Astrocyte of the hippocampus (primary cell): ENCODE data around the gene RBM20.
A peak's percentile ranks its signal among the peaks of the same experiment; 100 is the strongest.

Source experiments
- DNase-seq: peaks from one replicate; pipeline ENCODE4 v3.0.0; 2011; ENCODE audit warnings: low read depth, low spot score

RBM20 gene

DNA sequence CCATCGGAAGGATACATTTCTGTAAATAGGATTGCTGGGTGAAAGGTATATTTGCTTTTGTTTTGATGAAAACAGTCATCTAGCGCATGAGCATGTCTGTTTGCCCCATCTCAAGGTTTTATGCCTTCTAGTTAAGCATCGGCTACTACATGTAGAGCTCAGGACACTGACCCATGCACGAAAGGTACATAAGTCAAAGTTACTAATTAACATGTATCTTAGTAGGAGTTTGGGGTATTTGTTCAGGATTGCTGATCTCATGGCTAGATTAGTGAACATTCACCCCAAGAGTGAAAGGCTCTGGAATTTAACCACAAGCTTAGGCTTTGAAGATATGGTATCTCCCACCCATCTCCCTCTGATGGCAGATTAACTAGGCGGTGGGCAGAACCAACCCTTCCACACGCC, 91.5 kb downstream of the RBM20 start:
- no peak for DNase-seq

DNA sequence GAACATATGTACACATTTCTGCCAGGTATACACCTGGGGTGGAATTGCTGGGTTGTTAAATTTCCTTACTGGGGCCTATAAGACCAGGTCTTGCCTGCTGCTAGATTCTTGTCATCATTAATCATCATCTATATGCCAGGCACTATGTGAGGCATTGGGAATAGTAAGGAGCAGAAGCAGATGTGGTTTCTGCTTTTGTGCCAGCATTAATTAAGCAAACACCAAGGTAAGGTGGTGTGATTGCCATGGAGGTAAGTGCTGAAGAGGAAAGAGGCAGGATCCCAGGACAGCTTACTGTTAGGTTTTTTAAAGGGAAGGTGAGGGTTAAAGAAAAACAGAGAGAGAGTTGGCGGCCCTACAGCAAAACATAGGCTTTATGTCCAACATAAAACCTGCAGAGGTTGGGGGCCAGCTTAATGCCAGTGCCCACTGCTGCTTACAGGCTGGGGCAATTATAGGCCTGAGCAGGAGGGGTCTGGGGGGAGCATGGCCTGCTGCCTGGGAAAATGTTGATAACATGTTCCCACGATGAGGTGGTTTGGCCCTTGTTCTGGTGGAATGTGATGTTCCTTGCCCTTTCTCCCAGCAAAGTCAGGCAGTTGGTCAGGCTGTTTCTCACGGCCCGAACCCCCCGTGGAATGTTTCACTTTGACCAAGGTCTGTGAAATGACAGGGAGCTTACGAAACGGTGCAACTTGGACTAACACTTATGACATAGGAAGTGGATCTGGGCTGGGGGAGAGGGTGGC, 93.9 kb downstream of the RBM20 start:
- peak; percentile 87 for DNase-seq

DNA sequence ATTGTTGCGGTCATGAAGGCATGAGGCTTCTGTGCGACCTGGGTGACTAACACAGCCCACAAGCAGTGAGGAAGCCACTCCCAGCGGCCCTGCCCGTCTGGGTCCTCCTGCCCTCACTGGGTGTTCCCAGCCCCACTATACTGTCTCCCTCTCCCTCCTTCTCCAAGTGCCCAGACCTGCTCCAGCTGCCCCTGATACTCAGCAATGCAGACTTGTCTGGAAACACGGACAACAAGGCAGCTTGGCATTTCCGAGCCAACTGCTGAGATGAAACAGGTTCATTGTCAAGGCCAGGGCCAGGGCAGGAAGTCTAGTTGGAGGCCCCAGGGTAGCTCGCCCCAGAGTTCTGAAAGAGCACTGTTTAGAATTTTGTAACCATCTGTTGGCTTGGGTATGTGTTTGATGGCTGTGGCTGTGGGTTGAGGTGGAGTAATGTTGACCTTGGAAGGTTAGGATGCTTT, 95.7 kb downstream of the RBM20 start:
- DNase-seq, result peak; percentile 45

DNA sequence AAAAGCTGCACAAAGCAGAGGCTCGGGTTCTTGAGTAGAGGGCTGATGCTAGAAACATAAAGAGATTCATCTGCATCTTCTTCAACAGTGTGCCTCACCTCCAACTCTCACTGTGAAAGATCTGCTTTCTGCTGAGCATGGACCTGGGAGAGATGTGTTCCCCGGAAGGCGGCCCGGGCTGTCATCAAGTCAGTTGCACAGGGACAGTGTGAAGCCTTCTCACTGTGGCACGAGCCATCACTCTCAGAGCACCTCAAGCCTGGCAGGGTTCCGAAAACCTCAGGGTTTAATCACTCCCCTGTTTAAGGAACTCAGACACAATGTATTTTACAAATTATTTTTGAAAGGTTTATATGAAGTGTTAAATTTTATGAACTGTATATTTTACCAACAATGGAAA, 98.7 kb downstream of the RBM20 start:
- DNase-seq, result no peak

DNA sequence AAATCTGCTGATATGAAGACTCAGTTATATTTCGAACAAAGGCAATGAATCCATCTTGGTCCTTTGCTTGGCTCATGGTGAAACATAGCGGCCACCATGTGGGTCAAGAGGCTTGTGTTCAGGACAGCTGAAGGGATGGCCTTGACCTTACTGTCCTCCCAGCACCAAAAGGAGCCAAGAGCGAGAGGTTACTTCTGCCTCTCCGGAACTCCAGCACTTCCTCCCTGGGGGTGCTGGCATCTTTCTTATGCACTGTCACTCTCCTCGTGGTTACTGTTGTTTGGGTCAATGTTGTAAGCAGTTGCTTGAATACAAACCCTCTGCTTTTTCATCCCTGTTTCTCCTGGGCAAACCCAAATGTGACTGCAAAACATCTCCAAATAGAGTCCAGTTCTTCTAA, 100.6 kb downstream of the RBM20 start:
- DNase-seq, result no peak

DNA sequence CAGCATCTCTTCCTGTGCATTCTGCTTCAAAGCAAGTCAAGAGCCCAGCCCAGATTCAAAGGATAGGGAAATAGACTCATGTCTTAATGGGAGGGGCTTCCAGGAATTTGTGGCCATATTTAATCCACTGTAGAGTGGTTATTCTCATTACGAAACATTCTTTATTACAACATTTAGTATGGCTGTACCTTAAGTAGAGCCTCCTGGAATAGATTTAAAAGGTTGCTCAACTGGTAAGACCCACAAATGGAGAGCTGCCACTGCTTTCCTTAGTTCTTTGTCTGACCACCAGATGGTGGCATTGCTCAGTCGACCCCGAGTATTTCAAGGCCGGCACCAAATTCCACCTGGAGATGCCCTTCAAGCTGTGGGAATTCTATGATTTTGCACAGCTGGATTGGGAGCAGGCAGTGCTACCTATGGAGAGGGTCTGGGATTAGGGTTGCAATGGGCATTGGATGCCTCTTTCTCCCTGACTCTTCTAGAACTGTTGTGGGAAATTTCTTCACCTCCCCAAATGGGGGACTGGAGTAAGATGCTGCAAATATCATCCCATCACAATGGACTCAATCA, 102.2 kb downstream of the RBM20 start:
- peak; percentile 84 for DNase-seq

DNA sequence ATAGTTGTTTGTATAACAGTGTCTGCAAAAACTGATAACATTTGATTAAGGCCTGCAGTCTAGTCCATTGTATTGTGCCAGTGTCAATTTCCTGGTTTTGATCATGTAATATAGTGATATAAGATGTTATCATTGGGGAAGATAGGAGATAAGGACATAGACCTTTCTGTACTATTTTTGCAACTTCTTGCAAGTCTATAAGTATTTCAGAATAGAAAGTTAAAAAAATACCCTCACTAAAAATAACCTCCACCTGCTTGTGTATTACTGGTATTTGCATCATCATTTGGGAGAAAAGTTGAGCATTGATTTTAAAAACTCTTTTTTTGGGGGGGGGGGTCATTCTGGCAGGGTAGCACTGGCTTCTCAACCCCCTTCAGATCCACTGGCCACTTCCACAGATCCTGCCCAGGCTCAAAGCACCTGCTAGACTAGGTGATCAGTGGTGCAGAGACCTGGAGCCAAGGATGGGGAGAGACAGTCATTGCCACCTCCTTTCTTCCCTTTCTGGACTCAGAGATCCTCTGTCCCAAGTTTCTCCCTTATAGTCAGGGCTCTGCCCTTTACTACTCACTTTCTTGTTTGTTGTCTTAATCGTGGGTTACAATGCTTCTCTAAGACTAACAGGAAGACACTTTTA, 103.0 kb downstream of the RBM20 start:
- DNase-seq, result no peak

DNA sequence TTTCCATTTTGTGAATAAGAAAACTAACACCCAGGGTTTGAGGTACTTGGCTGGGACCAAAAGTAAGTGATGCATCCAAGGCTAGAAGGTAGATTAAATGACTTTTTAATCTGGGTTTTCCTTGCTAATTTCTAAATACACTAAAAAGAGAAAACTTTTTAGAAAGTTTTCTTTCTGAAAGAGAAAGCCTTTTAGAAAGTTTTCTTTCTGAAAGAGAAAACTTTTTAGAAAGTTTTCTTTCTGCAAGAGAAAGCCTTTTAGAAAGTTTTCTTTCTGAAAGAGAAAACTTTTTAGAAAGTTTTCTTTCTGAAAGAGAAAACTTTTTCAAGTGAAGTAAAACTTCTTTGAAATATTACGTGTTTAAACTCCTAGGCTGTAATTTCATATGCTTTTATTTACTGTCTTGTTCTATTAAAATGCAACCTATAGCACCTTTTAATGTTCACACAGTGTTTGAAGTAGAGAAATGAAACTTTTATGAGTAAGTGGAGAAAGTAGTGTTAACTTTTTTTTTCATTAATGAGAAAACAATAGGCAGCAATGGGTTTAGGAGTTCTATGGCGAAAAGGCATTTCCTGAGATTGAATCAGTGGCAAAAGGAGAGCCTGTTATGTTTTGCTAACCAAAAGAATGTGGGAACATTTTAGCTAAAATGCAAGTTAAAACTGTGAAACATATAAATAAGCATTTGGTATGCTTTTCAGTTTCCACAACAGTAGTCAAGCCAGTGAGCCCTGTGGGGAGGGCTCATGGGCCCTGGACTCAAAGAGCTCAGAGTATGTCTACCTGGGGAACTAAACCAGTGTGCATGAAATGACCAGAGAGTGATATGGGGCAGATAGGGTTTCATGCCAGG, 103.7 kb downstream of the RBM20 start:
- DNase-seq, result peak; percentile 63

DNA sequence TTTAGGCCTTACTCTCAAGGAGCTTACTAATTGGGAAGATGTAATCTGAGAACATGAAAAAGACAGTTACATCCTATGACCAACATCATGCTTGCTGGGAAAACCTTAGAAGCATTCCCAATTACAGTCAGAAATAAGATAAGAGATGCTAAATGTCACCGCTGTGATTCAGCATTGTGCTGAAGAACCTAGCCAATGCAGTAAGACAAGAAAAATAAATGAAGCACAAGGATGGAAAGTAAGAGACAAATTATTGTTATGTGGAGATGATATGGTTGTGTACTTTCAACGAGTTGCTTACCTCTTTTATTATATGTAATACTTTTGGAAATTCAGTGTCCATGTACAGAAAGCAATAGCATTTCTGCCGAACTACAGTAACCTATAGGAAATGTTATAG, 104.8 kb downstream of the RBM20 start:
- no peak for DNase-seq

DNA sequence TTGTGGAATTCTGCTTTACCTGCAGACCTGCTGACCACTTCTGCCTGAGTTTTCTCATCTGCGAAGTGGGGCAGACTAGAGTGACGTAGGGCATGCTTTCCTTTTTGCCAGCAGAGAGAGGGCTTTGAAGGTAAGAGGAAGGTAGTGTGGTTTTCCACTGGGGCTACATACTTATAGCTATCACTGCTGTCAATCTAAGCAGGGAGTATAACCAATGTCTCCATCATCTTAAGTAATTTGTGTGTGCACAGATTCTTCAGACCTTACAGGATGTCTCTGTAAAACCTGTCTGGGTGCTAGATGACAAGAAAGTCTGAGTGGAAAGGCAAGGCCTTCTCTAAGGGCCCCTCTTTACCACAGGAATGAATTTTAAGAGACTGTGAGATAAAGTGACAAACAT, 106.8 kb downstream of the RBM20 start:
- no peak for DNase-seq

DNA sequence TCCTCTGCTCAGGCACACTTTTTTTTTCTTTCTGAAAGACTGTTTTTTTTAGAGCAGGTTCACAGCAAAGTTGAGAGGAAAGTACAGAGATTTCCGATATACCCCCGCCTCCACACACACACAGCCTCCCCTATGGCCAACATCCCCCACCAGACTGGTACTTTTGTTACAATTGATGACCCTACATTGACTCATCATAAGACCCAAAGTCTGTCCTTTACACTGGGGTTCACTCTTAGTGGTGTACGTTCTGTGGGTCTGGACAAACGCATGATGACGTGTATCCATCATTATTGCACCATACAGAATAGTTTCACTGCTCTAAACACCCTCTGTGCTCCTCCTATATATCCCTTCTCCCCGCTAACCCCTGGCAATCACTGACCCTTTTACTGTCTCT, 107.7 kb downstream of the RBM20 start:
- DNase-seq, result no peak

DNA sequence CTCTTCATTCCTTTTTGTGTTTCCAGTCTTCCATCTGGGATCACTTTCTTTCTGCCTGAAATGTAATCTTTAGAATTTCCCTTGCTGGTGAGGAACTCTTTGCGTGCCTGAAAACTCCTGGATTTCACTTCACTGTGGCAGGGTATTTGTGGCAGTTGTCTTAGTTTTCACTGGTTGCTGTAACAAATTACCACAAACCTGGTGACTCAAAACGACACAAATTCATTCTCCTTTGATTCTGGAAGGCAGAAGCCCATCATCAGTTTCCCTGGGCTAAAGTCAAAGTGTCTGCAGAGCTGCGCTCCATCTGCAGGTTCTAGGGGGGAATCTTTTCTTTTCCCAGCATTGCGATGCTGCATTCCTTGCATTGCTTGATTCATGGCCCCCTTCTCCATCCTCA, 109.3 kb downstream of the RBM20 start:
- DNase-seq, result no peak

DNA sequence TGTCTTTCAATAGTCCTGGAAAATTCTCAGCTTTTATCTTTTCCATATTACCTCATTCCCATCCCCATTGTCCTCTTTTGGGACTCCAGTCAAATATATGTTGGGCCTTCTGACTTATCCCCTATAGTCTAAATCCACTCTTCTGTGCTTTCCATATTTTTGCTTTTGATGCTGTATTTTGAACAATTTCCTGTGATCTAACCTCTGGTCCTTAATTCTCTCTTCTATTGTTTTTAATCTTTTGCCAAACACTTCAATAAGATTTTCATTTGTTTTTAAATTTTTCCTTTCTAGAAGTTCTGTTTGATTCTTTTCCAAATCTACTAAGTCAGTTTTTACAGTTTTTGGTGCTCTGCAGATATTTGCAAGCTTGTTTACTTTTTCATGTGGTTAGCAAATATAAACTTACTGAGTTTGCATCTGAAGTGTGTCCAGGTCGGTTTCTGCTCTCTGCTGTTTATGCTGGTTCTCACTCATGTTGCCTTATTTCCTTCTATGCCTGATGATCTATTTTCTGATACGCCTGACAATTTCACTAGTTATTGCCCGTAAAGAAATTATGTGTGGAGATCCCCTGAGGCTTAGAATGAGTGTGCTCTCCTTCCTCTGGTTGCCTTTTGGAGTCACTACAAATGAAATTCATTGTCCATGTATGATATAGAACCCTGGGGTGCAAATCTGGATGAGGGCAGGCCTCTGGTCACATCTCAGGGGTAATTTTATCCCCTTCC, 110.4 kb downstream of the RBM20 start:
- no peak for DNase-seq

DNA sequence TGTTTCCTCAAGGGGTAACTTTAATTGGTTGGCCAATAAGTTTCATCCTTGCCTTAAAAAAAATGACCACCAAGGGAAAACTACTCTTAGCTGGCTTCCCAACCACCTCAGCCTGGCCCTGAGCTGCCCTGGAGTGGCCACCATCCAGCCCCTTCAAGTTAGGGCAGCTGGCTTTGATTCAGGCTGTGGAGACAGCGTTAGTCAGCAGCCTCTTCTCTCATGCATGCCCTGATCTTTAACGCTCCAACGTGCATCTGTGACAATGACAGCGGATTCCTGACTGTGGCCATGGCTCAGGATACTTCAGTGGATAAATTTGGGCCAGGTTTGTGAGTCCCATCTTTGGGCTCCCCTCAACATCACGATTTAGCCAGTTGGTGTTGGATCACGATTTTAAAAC, 111.6 kb downstream of the RBM20 start:
- DNase-seq, result no peak

DNA sequence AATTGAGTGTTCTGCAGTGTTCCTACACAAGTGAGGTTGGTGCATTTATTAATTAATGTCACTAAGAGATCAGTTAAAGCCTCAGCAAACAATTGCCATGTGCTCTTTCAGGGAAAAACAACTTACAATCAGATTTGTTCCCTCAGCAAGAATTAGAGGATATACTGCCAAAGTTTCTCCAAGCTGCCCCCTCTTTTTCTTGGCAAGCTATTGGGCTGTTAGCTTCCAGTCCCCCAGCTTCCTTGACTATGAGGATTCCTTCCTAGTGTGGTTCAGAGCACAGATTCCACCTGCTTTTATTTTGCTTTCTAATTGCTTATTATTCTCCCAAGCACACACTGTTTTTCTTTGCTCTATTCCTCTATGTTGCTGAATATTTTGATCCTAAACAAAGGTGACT, 112.7 kb downstream of the RBM20 start:
- peak; percentile 28 for DNase-seq

DNA sequence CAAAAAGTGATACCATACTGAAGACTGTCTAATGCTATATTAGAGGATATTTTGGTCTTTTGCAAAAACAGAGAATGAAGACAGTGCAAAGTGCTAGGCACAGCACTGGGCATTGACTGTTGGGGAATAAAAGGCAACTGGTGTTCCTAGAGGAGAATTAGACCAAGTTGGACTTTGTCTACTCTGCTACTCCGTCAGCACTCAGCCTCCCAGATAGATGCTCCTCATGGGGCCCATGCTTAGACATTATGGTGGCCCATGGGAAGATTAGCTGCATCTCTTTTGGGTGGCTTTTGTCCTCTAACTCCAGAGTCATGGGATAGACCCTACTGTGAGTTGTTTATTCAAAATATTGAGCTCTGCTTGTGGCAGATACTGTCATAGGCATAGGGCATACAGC, 113.5 kb downstream of the RBM20 start:
- DNase-seq, result no peak

DNA sequence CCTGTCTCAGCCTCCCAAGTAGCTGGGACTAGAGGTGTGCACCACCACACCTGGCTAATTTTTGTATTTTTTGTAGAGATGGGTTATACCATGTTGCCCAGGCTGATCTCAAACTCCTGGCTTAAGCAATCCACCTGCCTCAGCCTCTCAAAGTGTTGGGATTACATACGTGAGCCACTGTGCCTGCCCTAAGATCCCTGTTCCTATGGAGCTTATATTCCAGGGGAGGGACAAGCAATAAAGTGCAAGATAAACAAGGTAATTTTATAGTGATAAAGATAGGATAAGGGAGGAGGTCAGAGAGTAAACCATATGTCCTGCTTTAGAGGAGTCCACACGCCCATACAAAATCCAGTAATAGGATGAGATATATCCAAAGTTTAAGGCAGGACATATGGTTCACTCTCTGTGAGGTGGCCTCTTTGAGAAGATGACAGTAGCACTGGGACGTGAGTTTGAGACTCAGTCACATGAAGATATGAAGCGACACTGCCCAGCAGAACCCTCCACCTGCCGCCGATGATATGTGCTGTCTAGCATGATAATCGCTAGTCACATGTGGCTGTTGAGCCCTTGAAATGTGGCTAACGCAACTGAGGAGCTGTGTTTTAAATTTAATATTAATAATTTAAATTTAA, 114.1 kb downstream of the RBM20 start:
- DNase-seq, result no peak

DNA sequence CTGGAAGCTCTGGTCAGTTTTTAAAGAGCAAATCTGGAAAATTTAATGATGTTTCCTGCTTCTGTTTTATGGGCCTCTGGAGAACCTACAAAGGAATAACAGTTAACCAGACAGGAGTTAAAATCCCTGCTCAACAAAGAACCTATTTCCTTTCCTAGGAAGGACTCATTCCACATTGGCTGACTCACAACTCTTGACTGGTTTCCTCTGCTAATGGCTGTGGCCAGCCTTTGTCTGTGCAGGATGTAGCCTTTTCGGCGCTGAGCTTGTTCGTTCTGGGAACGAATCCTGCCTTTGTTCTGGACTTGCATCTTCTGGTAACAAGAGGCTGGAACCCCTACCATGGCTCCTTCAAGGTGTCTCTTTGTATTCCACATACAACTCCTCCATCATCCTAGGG, 114.8 kb downstream of the RBM20 start:
- peak; percentile 86 for DNase-seq

DNA sequence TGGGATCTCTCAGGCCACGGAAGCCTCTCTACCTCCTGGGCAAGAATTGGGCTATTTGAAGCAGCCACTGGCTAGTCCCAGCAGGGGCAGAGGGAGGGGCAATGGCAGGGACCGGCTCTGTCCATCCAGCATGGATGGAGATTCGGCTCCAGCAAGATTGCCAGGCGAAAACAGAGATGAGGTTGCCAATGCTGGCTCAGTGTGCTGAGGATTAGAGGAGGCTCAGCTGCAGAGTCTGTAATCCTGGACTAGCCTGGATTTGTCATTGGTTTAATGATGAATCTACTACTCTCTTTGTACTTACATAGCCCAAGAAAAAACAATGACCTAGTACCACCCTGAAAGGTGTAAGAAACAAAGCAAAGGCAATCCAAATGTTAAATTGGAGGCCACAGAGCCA, 115.4 kb downstream of the RBM20 start:
- DNase-seq, result peak; percentile 40

DNA sequence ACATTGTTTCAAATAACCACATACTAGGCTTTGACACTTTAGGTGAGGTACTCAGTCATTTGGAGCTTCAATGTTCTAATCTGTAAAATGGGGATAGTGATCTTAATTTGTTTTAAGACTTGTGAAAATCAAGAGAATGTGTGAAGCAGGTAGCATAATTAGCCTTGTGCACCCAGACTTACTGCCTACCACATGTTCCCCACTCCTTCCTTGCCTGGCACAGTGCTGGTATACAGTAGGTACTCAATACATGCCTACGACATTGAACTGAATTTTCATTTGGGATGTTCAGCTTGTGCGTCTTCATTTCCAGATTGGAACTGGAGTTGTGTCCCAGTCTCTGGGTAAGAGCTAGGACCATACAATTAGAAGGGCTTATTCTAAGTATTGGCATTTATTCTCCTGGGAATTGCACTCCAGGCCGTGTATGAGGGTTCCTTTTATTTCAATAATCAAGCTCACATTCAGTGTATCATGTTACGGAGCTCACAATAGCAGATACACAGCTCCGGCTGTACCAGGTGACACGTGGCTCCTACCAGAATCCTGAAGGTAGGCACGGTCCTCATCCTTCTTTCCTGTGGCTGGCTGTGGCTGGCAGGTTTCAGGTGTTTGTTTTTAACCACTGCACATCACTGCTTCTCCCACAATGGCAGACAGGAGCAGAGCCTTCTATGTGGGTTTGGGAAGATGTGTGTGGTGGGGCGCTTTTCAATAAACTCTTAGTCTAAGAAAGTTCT, 118.1 kb downstream of the RBM20 start:
- no peak for DNase-seq
